ENCODE results near the gene CACNA2D3. TPM values are rescaled to one million over a fixed set of nuclear protein-coding genes. Genes with fewer than 3 reads are reported as not detected.

The CACNA2D3 gene
- total RNA-seq, 2 experiments from 2014 or later, result not detected

- TF ChIP-seq, protein P1, sequence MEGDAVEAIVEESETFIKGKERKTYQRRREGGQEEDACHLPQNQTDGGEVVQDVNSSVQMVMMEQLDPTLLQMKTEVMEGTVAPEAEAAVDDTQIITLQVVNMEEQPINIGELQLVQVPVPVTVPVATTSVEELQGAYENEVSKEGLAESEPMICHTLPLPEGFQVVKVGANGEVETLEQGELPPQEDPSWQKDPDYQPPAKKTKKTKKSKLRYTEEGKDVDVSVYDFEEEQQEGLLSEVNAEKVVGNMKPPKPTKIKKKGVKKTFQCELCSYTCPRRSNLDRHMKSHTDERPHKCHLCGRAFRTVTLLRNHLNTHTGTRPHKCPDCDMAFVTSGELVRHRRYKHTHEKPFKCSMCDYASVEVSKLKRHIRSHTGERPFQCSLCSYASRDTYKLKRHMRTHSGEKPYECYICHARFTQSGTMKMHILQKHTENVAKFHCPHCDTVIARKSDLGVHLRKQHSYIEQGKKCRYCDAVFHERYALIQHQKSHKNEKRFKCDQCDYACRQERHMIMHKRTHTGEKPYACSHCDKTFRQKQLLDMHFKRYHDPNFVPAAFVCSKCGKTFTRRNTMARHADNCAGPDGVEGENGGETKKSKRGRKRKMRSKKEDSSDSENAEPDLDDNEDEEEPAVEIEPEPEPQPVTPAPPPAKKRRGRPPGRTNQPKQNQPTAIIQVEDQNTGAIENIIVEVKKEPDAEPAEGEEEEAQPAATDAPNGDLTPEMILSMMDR (conservative IDR thresholded peaks at IDR 0.05; ENCODE audit: low read length), result no peak
- no peak for TF ChIP-seq EZH2phosphoT487 (IDR thresholded peaks at IDR 0.05; ENCODE audit: borderline replicate concordance, low read depth, low read length)
- no peak overlapping the region for H2AFZ ChIP-seq (ENCODE audit: low read length)
- intact Hi-C loops (cut with micrococcal nuclease; ENCODE audit: unreplicated experiment), result no loop called here
- ChIA-PET CTCF (ENCODE audit: unreplicated experiment) (no interaction called here), POLR2A (interaction anchor here (0.9 to 1.0 kb wide), 2 partner anchors 14 to 73 kb away, joined by 3 to 4 read pairs; no protein-coding TSS in a partner anchor)
- H3K9me2 ChIP-seq (ENCODE audit: insufficient read depth, low read length), result no peaks in the 10 kb centered on the region
- BruUV-seq (replicated peaks), result no TSS peak
- no peak overlapping the region for H3K4me3 ChIP-seq (ENCODE audit: low read depth, low read length, poor library complexity, severe bottlenecking)
- H3K4me2 ChIP-seq (ENCODE audit: low read length), result no peak overlapping the region
- H3K4me1 ChIP-seq (ENCODE audit: insufficient read depth, low read length, poor library complexity, severe bottlenecking), result no peaks in the 10 kb centered on the region
- DNase-seq (ENCODE audit: low spot score), result no peak
- H4K20me1 ChIP-seq (ENCODE audit: insufficient read depth, low read length), result no peaks in the 10 kb centered on the region
- H3K27ac ChIP-seq (ENCODE audit: low read depth, low read length, poor library complexity, severe bottlenecking), result no peak overlapping the region
- no peaks in the 10 kb centered on the region for H3K9me3 ChIP-seq (ENCODE audit: low read length)
- H3K79me2 ChIP-seq (ENCODE audit: insufficient read depth, low read depth, low read length), result no peaks in the 10 kb centered on the region
- no peaks in the 10 kb centered on the region for H3K36me3 ChIP-seq (ENCODE audit: insufficient read depth, low read length)
These were observed 509.4 kb downstream of the CACNA2D3 start for GRCh38 chr3:54631516-54632325.

- Histone ChIP-seq H3K27ac (ENCODE audit: low read depth, low read length, poor library complexity, severe bottlenecking) (no peak overlapping the region), H3K9me3 (ENCODE audit: low read length) (no peaks in the 10 kb centered on the region), H3K4me3 (ENCODE audit: low read depth, low read length, poor library complexity, severe bottlenecking) (no peak overlapping the region), H3K4me2 (ENCODE audit: low read length) (no peak overlapping the region), H3K79me2 (ENCODE audit: insufficient read depth, low read depth, low read length) (no peaks in the 10 kb centered on the region), H3K9me2 (ENCODE audit: insufficient read depth, low read length) (no peaks in the 10 kb centered on the region), H2AFZ (ENCODE audit: low read length) (no peak overlapping the region), H3K4me1 (ENCODE audit: insufficient read depth, low read length, poor library complexity, severe bottlenecking) (no peaks in the 10 kb centered on the region), H3K36me3 (ENCODE audit: insufficient read depth, low read length) (no peaks in the 10 kb centered on the region), H4K20me1 (ENCODE audit: insufficient read depth, low read length) (no peaks in the 10 kb centered on the region)
- BruUV-seq (replicated peaks), result no TSS peak
- DNase-seq (ENCODE audit: low spot score), result no peak
- ChIA-PET POLR2A (interaction anchor here (0.9 kb wide), 1 partner anchor 72 kb away, joined by 3 read pairs; no protein-coding TSS in a partner anchor), CTCF (ENCODE audit: unreplicated experiment) (no interaction called here)
- no peak for TF ChIP-seq EZH2phosphoT487 (IDR thresholded peaks at IDR 0.05; ENCODE audit: borderline replicate concordance, low read depth, low read length)
- intact Hi-C loops (cut with micrococcal nuclease; ENCODE audit: unreplicated experiment), result no loop called here
These were observed 509.9 kb downstream of the CACNA2D3 start for GRCh38 chr3:54632326-54632665.

DNA sequence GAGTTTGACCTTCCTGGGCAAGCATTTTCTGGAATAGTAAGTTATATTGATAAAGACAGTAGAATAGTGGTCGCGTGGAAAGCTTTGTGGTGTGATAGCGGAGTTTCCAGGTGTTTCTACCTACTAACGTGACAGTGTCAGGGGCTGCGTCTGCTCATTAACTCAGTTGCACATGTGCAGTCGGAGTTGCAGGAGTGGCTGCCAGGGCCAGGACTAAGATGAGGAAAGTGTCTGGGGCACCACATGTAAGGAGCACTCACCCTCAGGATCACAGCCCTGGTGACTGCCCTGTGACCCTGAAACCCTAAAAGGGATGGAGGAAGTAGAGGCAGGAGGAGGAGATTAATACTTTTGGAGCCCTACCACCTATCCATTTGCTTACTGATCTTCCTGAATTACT is 510.5 kb downstream of the CACNA2D3 start:
- no peaks in the 10 kb centered on the region for H3K79me2 ChIP-seq (ENCODE audit: insufficient read depth, low read depth, low read length)
- no peak overlapping the region for H3K27ac ChIP-seq (ENCODE audit: low read depth, low read length, poor library complexity, severe bottlenecking)
- no peak overlapping the region for H3K4me2 ChIP-seq (ENCODE audit: low read length)
- H3K4me3 ChIP-seq (ENCODE audit: low read depth, low read length, poor library complexity, severe bottlenecking), result no peak overlapping the region
- H2AFZ ChIP-seq (ENCODE audit: low read length), result no peak overlapping the region
- TF ChIP-seq, protein P1 (conservative IDR thresholded peaks at IDR 0.05; ENCODE audit: low read length), result no peak
- TF ChIP-seq EZH2phosphoT487 (IDR thresholded peaks at IDR 0.05; ENCODE audit: borderline replicate concordance, low read depth, low read length), result no peak
- H3K9me3 ChIP-seq (ENCODE audit: low read length), result no peaks in the 10 kb centered on the region
- DNase-seq (ENCODE audit: low spot score), result no peak
- CTCF ChIA-PET (ENCODE audit: unreplicated experiment), result no interaction called here
- H3K4me1 ChIP-seq (ENCODE audit: insufficient read depth, low read length, poor library complexity, severe bottlenecking), result no peaks in the 10 kb centered on the region
- no peaks in the 10 kb centered on the region for H3K9me2 ChIP-seq (ENCODE audit: insufficient read depth, low read length)
- POLR2A ChIA-PET, result no interaction called here
- intact Hi-C loops (cut with micrococcal nuclease; ENCODE audit: unreplicated experiment), result no loop called here
- H4K20me1 ChIP-seq (ENCODE audit: insufficient read depth, low read length), result no peaks in the 10 kb centered on the region
- BruUV-seq (replicated peaks), result no TSS peak
- H3K36me3 ChIP-seq (ENCODE audit: insufficient read depth, low read length), result no peaks in the 10 kb centered on the region
